ENCODE results near the gene SORCS1. TPM values are rescaled to one million over a fixed set of nuclear protein-coding genes. Genes with fewer than 3 reads are reported as not detected.
A peak's percentile ranks its signal among the peaks of the same experiment; 100 is the strongest.

SORCS1 gene
- total and polyA plus RNA-seq, 12 donors = 0.18 to 11.1 (median 1.1) TPM

GRCh38 chr10:107169516-107169915 is 5.0 kb upstream of the SORCS1 start:
- H3K9me3 ChIP-seq (replicated peaks in 1 of 3) = no peaks in the 10 kb centered on the region
- intact Hi-C loops (cut with DNase I) = no loop called here
- no peaks in the 10 kb centered on the region for H3K4me1 ChIP-seq (replicated peaks in 1 of 2)
- WGBS, 4 donors = 24 to 30% (median 27%) methylated on average over 1 of the region's 1 CpG
- no peak overlapping the region for H3K4me3 ChIP-seq
- TF ChIP-seq CTCF (IDR thresholded peaks at IDR 0.05) (no peak), POLR2A (IDR thresholded peaks at IDR 0.05) (no peak)
- H3K27ac ChIP-seq = no peak overlapping the region
- H3K36me3 ChIP-seq (replicated peaks in 1 of 2) = no peaks in the 10 kb centered on the region
- DNase-seq = no peak
- peaks cover 7% of the 10 kb centered on the region for H3K27me3 ChIP-seq

- H3K4me1 ChIP-seq (replicated peaks in 1 of 2) = no peaks in the 10 kb centered on the region
- H3K27ac ChIP-seq = no peak overlapping the region
- 70 to 81% (median 76%) methylated on average over 1 of the region's 1 CpG for WGBS, 4 donors
- no peaks in the 10 kb centered on the region for H3K36me3 ChIP-seq (replicated peaks in 1 of 2)
- H3K27me3 ChIP-seq = peaks cover 13% of the 10 kb centered on the region
- H3K9me3 ChIP-seq (replicated peaks in 1 of 3) = no peaks in the 10 kb centered on the region
- no peak overlapping the region for H3K4me3 ChIP-seq
- TF ChIP-seq POLR2A (IDR thresholded peaks at IDR 0.05) (no peak), CTCF (IDR thresholded peaks at IDR 0.05) (no peak)
- no peak for DNase-seq
- intact Hi-C loops (cut with DNase I) = no loop called here
Observed at GRCh38 chr10:107168738-107169137, 4.2 kb upstream of the SORCS1 start.

- Histone ChIP-seq H3K27me3 (peaks cover 22% of the 10 kb centered on the region), H3K36me3 (replicated peaks in 1 of 2) (no peaks in the 10 kb centered on the region), H3K27ac (no peak overlapping the region), H3K4me3 (no peak overlapping the region), H3K4me1 (replicated peaks in 1 of 2) (no peaks in the 10 kb centered on the region), H3K9me3 (replicated peaks in 1 of 3) (no peaks in the 10 kb centered on the region)
- intact Hi-C loops (cut with DNase I) = no loop called here
- DNase-seq = no peak
- TF ChIP-seq CTCF (IDR thresholded peaks at IDR 0.05) (no peak), POLR2A (IDR thresholded peaks at IDR 0.05) (no peak)
- 35 to 62% (median 48%) methylated on average over 2 of the region's 2 CpGs for WGBS, 4 donors
Observed at GRCh38 chr10:107166403-107166802, 1.9 kb upstream of the SORCS1 start.

- Histone ChIP-seq H3K27ac (peak overlapping the region in 1 of 5 donors; percentile 44), H3K4me3 (peak overlapping the region in 1 of 4 donors; percentile 50), H3K27me3 (peaks cover 22% of the 10 kb centered on the region), H3K4me1 (replicated peaks in 1 of 2) (no peaks in the 10 kb centered on the region), H3K9me3 (replicated peaks in 1 of 3) (no peaks in the 10 kb centered on the region), H3K36me3 (replicated peaks in 1 of 2) (no peaks in the 10 kb centered on the region)
- intact Hi-C loops (cut with DNase I) = no loop called here
- WGBS, 4 donors = 1 to 3% (median 2%) methylated on average over 13 to 14 of the region's 14 CpGs
- TF ChIP-seq POLR2A (IDR thresholded peaks at IDR 0.05) (no peak), CTCF (IDR thresholded peaks at IDR 0.05) (no peak)
- DNase-seq = no peak
Observed at GRCh38 chr10:107164992-107165391, 486 bp upstream of the SORCS1 start.
